Activated B cell treated with CpG ODN at 0.5 μM for 24 hours (primary cell): ENCODE data around the gene ZNF263. TPM values are rescaled to one million over a fixed set of nuclear protein-coding genes. Genes with fewer than 3 reads are reported as not detected.

Experiments
- ATAC-seq: fragments of 200-7000 bp; cut with Tn5 transposase; one replicate; pipeline ENCODE4 v1.10.0; 2021; ENCODE audit warnings: low read depth, mild to moderate bottlenecking, moderate library complexity
- CTCF ChIA-PET: fragments of 350-600 bp; sonication (Branson Sonifier 250); formaldehyde crosslinking; loops from one replicate; lab custom pipeline; 2021; ENCODE audit warnings: antibody characterized with exemption; lab: Charles Lee
- POLR2A ChIA-PET: fragments of 350-600 bp; sonication (Branson Sonifier 250); formaldehyde crosslinking; loops from one replicate; lab custom pipeline; 2021; ENCODE audit warnings: antibody characterized with exemption; lab: Charles Lee
- DNase-seq: peaks from one replicate; pipeline ENCODE4 v3.0.0; 2022
- H3K27ac Mint-ChIP-seq: one replicate; pipeline ENCODE4 v1.8.0; 2020; ENCODE audit warnings: mixed read lengths
- H3K27me3 Mint-ChIP-seq: one replicate; pipeline ENCODE4 v1.8.0; 2021; ENCODE audit warnings: mixed read lengths
- H3K36me3 Mint-ChIP-seq: one replicate; pipeline ENCODE4 v1.8.0; 2021; ENCODE audit warnings: low read depth, mixed read lengths
- H3K4me1 Mint-ChIP-seq: one replicate; pipeline ENCODE4 v1.8.0; 2021; ENCODE audit warnings: mixed read lengths
- H3K4me3 Mint-ChIP-seq: one replicate; pipeline ENCODE4 v1.8.0; 2020; ENCODE audit warnings: mild to moderate bottlenecking, mixed read lengths
- H3K9me3 Mint-ChIP-seq: one replicate; pipeline ENCODE4 v1.8.0; 2020; ENCODE audit warnings: mixed read lengths
- intact Hi-C: fragments of 100-400 bp; cut with micrococcal nuclease; formaldehyde crosslinking; loops from one replicate; pipeline ENCODE4 v1.15.1; 2024
- total RNA-seq: library from RNA; stranded (reverse); gene quantifications from 2 replicates; pipeline ENCODE4 v1.2.3, GENCODE V29; 2022
- TF ChIP-seq, protein P1 (sequence below): fragments of 200-600 bp; IDR thresholded peaks from one replicate; pipeline ENCODE4 v1.8.0; 2022; ENCODE audit warnings: antibody characterized with exemption, mild to moderate bottlenecking

Gene ZNF263
- total RNA-seq, 1 donor from 2014 or later, result 42.9 TPM

DNA sequence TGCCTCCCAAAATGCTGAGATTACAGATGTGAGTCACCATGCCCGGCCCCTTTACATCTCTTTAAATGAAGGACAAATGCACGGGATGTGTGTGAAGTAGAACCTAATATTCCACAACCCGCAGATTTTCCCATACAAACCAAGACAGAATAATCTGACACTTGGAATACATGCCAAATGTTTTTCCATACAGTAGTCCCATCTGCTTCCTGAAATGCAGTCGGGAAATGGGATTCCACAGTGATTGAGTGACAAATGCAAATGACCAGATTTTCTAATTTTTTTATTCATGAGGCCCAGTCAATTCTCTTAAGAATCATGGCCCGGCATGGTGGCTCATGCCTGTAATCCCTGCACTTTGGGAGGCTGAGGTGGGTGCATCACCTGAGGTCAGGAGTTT is 41.5 kb upstream of the ZNF263 start:
- no peaks in the 10 kb centered on the region for H3K9me3 Mint-ChIP-seq
- no peaks in the 10 kb centered on the region for H3K4me1 Mint-ChIP-seq
- peaks cover 31% of the 10 kb centered on the region for H3K27me3 Mint-ChIP-seq
- ChIA-PET POLR2A (no interaction called here), CTCF (no interaction called here)
- H3K4me3 Mint-ChIP-seq, result no peak overlapping the region
- H3K36me3 Mint-ChIP-seq, result no peaks in the 10 kb centered on the region
- no peak overlapping the region for H3K27ac Mint-ChIP-seq
- ATAC-seq, result no peak
- TF ChIP-seq, protein P1, sequence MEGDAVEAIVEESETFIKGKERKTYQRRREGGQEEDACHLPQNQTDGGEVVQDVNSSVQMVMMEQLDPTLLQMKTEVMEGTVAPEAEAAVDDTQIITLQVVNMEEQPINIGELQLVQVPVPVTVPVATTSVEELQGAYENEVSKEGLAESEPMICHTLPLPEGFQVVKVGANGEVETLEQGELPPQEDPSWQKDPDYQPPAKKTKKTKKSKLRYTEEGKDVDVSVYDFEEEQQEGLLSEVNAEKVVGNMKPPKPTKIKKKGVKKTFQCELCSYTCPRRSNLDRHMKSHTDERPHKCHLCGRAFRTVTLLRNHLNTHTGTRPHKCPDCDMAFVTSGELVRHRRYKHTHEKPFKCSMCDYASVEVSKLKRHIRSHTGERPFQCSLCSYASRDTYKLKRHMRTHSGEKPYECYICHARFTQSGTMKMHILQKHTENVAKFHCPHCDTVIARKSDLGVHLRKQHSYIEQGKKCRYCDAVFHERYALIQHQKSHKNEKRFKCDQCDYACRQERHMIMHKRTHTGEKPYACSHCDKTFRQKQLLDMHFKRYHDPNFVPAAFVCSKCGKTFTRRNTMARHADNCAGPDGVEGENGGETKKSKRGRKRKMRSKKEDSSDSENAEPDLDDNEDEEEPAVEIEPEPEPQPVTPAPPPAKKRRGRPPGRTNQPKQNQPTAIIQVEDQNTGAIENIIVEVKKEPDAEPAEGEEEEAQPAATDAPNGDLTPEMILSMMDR, result no peak
- intact Hi-C loops, result no loop called here
- DNase-seq, result no peak

DNA sequence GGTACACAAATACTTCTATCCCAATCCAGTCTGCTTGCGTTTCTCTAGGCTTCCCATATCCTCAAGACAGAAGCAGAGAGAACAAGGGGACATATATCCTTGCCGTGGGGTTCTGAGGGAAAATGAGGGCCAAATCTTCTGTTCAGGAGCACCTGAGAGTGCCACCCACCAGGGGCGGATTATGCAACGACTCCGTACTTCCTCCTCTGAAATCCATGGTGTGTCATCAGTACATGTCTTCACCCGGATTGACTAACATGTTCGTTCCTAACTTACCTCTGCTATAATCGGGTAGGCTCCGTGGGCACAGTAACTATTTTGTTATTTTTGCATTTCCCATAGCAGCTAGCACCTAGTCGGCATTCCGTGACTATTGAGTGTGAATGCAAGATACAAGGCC is 40.6 kb upstream of the ZNF263 start:
- peaks cover 37% of the 10 kb centered on the region for H3K27me3 Mint-ChIP-seq
- no peaks in the 10 kb centered on the region for H3K36me3 Mint-ChIP-seq
- ChIA-PET CTCF (no interaction called here), POLR2A (no interaction called here)
- TF ChIP-seq, protein P1, result no peak
- H3K4me3 Mint-ChIP-seq, result no peak overlapping the region
- intact Hi-C loops, result no loop called here
- no peaks in the 10 kb centered on the region for H3K9me3 Mint-ChIP-seq
- ATAC-seq (no peak), DNase-seq (no peak)
- H3K27ac Mint-ChIP-seq, result no peak overlapping the region
- H3K4me1 Mint-ChIP-seq, result no peaks in the 10 kb centered on the region

GRCh38 chr16:3243882-3244281 is 39.4 kb upstream of the ZNF263 start:
- Mint-ChIP-seq H3K4me3 (no peak overlapping the region), H3K9me3 (no peaks in the 10 kb centered on the region), H3K27ac (no peak overlapping the region), H3K4me1 (no peaks in the 10 kb centered on the region), H3K36me3 (no peaks in the 10 kb centered on the region), H3K27me3 (peaks cover 37% of the 10 kb centered on the region)
- TF ChIP-seq, protein P1, result no peak
- no peak for DNase-seq
- CTCF ChIA-PET, result no interaction called here
- ATAC-seq, result no peak
- POLR2A ChIA-PET, result no interaction called here
- intact Hi-C loops, result no loop called here

DNA sequence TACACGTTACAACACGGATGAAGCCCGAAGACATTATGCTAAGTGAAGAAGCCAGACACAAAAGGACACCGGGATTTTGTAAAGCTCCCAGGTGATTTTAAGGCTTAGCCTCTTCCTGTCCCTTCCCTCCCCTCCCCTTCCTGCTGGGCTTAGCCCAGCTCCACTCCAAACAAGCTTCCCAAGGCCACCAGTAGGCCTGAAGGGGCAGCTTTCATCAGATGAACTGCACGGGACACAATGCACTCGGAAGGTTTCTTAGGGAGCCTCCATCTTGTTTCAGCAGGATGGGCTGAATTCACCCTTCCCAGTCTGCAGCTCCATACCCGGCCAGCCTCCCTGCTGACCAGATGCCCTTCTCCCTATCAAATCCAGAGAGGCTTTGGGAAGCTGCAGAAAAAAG is 37.3 kb upstream of the ZNF263 start:
- no peak overlapping the region for H3K4me3 Mint-ChIP-seq
- DNase-seq, result no peak
- no peaks in the 10 kb centered on the region for H3K4me1 Mint-ChIP-seq
- H3K27me3 Mint-ChIP-seq, result peaks cover 39% of the 10 kb centered on the region
- TF ChIP-seq, protein P1, result no peak
- H3K27ac Mint-ChIP-seq, result no peak overlapping the region
- no peaks in the 10 kb centered on the region for H3K9me3 Mint-ChIP-seq
- CTCF ChIA-PET, result no interaction called here
- POLR2A ChIA-PET, result no interaction called here
- ATAC-seq, result no peak
- intact Hi-C loops, result no loop called here
- no peaks in the 10 kb centered on the region for H3K36me3 Mint-ChIP-seq

GRCh38 chr16:3246876-3247275 is 36.4 kb upstream of the ZNF263 start:
- DNase-seq (no peak), ATAC-seq (no peak)
- Mint-ChIP-seq H3K4me1 (no peaks in the 10 kb centered on the region), H3K4me3 (no peak overlapping the region), H3K27me3 (peaks cover 39% of the 10 kb centered on the region), H3K36me3 (no peaks in the 10 kb centered on the region), H3K27ac (no peak overlapping the region), H3K9me3 (no peaks in the 10 kb centered on the region)
- CTCF ChIA-PET, result no interaction called here
- POLR2A ChIA-PET, result no interaction called here
- TF ChIP-seq, protein P1, result no peak
- intact Hi-C loops, result no loop called here
